Natural killer cell treated with Interleukin-12 subunit alpha and Interleukin-12 subunit beta and Interleukin-15 and Interleukin-18, amount 100 ng/mL, for 72 hours (primary cell): Measurements from ENCODE around the gene BRPF1. TPM values are rescaled to one million over a fixed set of nuclear protein-coding genes. Genes with fewer than 3 reads are reported as not detected.

Experiments used
- ATAC-seq, 2 donors: fragments of 150-1000 bp; cut with Tn5 transposase in 1 of 2; sonication (Bioruptor Pico), chemical (Tn5 transposase) in 1 of 2; 2 replicates each; pipeline ENCODE4 v1.10.0; 2021
- DNase-seq: peaks from one replicate; pipeline ENCODE4 v3.0.0; 2022; ENCODE audit warnings: low spot score
- H3K27ac Mint-ChIP-seq, 2 donors: 1 replicate in 1 of 2; 2 replicates in 1 of 2; pipeline ENCODE4 v1.8.0; 2022; ENCODE audit warnings: mixed read lengths in 2 of 2, mild to moderate bottlenecking in 1 of 2, moderate library complexity in 1 of 2
- H3K27me3 Mint-ChIP-seq, 2 donors: 1 replicate in 1 of 2; 2 replicates in 1 of 2; pipeline ENCODE4 v1.8.0; 2022; ENCODE audit warnings: mixed read lengths in 2 of 2
- H3K36me3 Mint-ChIP-seq: one replicate; pipeline ENCODE4 v1.8.0; 2022; ENCODE audit warnings: mixed read lengths
- H3K4me1 Mint-ChIP-seq, 2 donors: 1 replicate in 1 of 2; 2 replicates in 1 of 2; pipeline ENCODE4 v1.8.0; 2022; ENCODE audit warnings: low read depth in 2 of 2, mixed read lengths in 2 of 2, mild to moderate bottlenecking in 1 of 2
- H3K4me3 Mint-ChIP-seq: one replicate; pipeline ENCODE4 v1.8.0; 2022; ENCODE audit warnings: mixed read lengths
- H3K9me3 Mint-ChIP-seq: 2 replicates; pipeline ENCODE4 v1.8.0; 2022; ENCODE audit warnings: mixed read lengths
- total RNA-seq, 2 donors: library from RNA; stranded (reverse); gene quantifications; one replicate each; pipeline ENCODE4 v1.2.3, GENCODE V29; 2022

BRPF1 gene
- total RNA-seq, 2 donors from 2014 or later, result 51.9 to 62.3 TPM

DNA sequence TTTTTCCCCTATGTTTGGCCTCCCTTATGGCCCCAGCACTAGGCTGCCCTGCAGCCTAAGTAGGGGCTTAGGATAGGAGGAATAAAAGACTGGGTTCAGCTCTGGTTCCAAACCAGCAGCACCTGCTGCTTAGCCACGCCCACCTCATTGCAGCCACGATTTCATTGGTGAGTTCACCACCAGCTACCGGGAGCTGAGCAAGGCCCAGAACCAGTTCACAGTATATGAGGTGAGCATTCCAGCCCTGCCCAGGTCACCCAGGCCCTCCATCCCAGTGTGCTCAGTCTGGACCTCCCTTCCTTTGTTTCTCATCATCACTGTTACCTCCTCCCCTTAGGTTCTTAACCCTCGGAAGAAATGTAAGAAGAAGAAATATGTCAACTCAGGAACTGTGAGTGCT lies 16.4 kb upstream of the BRPF1 start:
- H3K27me3 Mint-ChIP-seq, result peaks cover 0 to 8% of the 10 kb centered on the region in 2 donors
- no peaks in the 10 kb centered on the region for H3K36me3 Mint-ChIP-seq
- DNase-seq (no peak), ATAC-seq (no peak)
- no peak overlapping the region for H3K4me3 Mint-ChIP-seq
- no peaks in the 10 kb centered on the region for H3K9me3 Mint-ChIP-seq
- H3K27ac Mint-ChIP-seq, result no peak overlapping the region
- H3K4me1 Mint-ChIP-seq, result peaks cover 0 to 2% of the 10 kb centered on the region in 2 donors

DNA sequence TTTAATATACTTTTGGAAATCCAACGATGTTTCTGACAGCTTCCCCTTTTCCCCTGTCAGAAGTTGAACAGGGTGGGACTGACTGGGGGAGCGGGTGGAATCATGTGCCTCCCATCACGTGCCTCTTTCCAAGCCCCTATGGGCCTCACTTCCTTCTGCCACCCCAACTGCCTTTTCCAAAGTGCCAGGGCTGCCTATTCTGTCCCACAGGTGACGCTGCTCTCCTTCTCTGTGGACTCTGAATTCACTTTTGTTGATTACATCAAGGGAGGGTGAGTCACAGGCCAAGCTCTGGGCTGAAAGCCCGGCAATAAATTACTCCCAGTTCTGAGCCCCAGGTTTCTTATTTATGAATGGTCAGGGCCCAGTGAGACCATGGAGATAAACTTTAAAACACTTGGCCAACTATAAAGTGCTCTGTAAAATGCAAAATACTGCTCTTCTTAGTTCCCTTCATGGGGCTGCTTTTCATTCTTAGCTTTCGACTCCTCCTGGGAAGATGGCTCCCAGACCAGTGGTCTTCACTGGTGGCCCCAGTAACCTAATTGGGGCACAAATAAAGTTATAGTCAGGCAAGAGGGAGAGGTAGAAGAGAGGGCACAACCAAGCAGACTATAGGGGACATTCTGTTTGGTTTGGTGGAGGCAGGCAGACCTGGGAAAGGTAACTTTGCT lies 15.6 kb upstream of the BRPF1 start:
- Mint-ChIP-seq H3K4me1 (no peaks in the 10 kb centered on the region), H3K9me3 (no peaks in the 10 kb centered on the region), H3K27ac (no peak overlapping the region), H3K27me3 (peaks cover 0 to 8% of the 10 kb centered on the region in 2 donors), H3K4me3 (no peak overlapping the region), H3K36me3 (no peaks in the 10 kb centered on the region)
- ATAC-seq (peak; percentile 80 to 81), DNase-seq (no peak)

DNA sequence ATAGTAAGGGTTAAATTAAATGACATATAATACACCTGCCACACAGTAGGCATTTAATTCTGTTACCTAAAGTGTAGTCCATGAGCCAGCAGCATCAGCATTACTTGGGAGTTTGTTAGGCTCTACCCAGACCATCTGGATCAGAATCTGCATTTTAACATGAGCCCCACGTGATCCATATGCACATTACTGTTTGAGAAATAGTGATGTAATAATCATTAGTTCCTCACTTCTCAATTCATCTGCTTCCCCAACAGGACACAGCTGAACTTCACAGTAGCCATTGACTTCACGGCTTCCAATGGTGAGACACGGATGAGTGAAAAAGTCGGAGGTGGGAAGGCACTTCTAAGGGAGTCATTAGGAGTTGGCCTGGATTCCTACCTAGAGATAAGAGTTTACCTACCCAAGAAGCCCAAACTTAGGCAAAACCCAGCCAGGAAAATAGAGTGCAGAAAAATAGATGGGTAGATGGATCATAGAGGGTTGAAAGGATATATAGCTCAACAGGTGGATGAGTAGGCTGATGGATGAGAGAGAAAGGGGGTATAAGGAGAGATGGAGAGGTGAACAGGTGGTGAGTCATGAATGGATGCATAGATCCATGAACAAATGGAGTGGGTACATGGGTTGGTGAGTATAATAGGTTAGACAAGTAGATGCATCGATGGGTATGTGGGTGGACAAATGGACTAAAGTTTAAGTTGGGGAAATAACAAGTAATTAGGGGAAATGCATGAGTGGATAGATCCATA lies 14.6 kb upstream of the BRPF1 start:
- Mint-ChIP-seq H3K27me3 (peaks cover 0 to 8% of the 10 kb centered on the region in 2 donors), H3K36me3 (no peaks in the 10 kb centered on the region), H3K27ac (no peak overlapping the region), H3K4me1 (no peaks in the 10 kb centered on the region), H3K4me3 (no peak overlapping the region), H3K9me3 (no peaks in the 10 kb centered on the region)
- no peak for ATAC-seq
- DNase-seq, result no peak

GRCh38 chr3:9717563-9717962 lies 14.0 kb upstream of the BRPF1 start:
- Mint-ChIP-seq H3K4me1 (no peaks in the 10 kb centered on the region), H3K27me3 (peaks cover 0 to 8% of the 10 kb centered on the region in 2 donors), H3K4me3 (no peak overlapping the region), H3K36me3 (no peaks in the 10 kb centered on the region), H3K27ac (no peak overlapping the region), H3K9me3 (no peaks in the 10 kb centered on the region)
- ATAC-seq (no peak), DNase-seq (no peak)

GRCh38 chr3:9718118-9718517 lies 13.4 kb upstream of the BRPF1 start:
- H3K36me3 Mint-ChIP-seq, result no peaks in the 10 kb centered on the region
- H3K27me3 Mint-ChIP-seq, result peaks cover 2 to 5% of the 10 kb centered on the region in 2 donors
- ATAC-seq, result no peak
- no peaks in the 10 kb centered on the region for H3K9me3 Mint-ChIP-seq
- no peak overlapping the region for H3K27ac Mint-ChIP-seq
- H3K4me1 Mint-ChIP-seq, result no peaks in the 10 kb centered on the region
- no peak overlapping the region for H3K4me3 Mint-ChIP-seq
- no peak for DNase-seq

DNA sequence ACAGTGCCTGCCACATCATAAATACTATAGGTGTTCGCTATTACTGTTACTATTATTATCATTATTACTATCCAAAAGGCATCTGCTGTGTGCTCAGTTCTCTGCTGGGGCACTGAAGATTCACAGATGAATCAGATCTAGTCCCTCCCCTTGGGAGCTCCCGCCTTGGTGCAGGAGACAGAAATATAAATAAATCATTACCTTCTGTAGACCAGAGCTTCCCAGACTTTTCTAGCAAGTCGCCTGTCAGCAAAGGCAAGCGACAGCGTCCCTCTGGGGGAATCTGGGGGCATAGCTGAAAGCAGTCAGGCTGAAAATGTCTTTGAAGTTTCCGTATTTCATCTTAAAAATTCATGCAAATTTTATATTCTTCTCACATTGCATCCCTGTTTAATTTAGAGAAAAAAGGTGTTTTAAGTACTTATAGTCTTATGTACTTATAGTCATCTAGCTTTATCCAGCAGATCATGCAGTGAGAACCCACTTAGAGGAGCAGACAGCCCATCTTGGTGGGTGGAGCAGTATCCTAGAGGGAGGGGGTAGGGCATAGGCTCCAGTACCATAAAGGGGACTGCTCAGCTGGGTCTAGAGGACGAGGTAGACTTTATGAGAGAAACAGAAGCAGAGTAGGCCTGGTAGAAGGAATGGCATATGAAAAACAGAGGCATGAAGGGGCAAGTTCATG lies 10.4 kb upstream of the BRPF1 start:
- no peak for DNase-seq
- Mint-ChIP-seq H3K9me3 (no peaks in the 10 kb centered on the region), H3K27ac (no peak overlapping the region), H3K27me3 (peaks cover 0 to 2% of the 10 kb centered on the region in 2 donors), H3K4me1 (peaks cover 0 to 3% of the 10 kb centered on the region in 2 donors), H3K4me3 (no peak overlapping the region), H3K36me3 (no peaks in the 10 kb centered on the region)
- ATAC-seq, result no peak

DNA sequence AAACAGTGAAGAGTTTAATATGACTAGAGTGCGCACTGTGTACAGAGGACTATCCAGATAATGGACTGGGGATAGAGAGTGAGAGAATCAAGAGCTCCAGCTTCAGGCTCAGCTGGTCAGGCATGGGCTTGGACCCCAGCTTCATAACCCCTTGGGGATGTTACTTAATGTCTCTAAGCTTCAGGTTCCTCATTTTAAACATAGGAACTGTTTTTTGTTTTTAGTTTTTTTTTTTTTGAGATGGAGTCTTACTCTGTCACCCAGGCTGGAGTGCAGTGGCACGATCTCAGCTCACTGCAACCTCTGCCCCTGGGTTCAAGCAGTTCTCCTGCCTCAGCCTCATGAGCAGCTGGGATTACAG lies 9.9 kb upstream of the BRPF1 start:
- ATAC-seq (no peak), DNase-seq (no peak)
- Mint-ChIP-seq H3K4me3 (no peak overlapping the region), H3K36me3 (no peaks in the 10 kb centered on the region), H3K9me3 (no peaks in the 10 kb centered on the region), H3K27me3 (peaks cover 0 to 2% of the 10 kb centered on the region in 2 donors), H3K27ac (no peak overlapping the region), H3K4me1 (peaks cover 2 to 6% of the 10 kb centered on the region in 2 donors)

- no peaks in the 10 kb centered on the region for H3K36me3 Mint-ChIP-seq
These were observed 5.6 kb upstream of the BRPF1 start for GRCh38 chr3:9725775-9726515.

DNA sequence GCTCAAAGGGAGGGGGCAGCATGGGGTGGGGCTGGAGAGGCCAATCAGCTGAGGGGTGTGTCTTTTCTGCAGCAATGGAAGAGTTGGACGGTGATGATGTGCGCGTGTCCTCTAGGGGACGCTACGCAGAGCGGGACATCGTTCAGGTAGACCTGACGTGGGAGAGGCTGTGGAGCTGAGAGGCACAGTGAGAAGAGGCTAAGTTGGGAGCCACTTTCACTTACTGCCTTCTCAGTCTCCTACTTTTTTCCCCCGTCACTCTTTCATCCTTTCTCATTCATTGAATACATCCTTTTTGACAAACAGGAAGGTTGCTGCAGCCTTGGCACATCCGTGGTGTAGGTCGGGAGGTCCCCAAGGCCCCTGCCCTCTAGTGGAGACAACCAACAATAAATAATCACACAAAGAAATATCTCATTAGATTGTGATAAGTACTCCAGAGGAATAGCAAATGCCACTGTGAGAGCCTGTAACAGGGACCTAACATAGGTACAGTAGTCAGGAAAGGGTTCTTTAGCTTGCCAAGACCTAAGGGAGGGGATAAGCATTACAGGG lies 4.4 kb upstream of the BRPF1 start:
- peaks cover 0 to 2% of the 10 kb centered on the region in 2 donors for H3K27me3 Mint-ChIP-seq
- H3K36me3 Mint-ChIP-seq, result no peaks in the 10 kb centered on the region
- no peak for ATAC-seq
- H3K4me1 Mint-ChIP-seq, result peaks cover 24 to 25% of the 10 kb centered on the region in 2 donors
- peak overlapping the region; percentile 62 for H3K4me3 Mint-ChIP-seq
- no peak for DNase-seq
- H3K9me3 Mint-ChIP-seq, result no peaks in the 10 kb centered on the region
- peak overlapping the region; percentile 13 to 22 for H3K27ac Mint-ChIP-seq

More at GRCh38 chr3:9725775-9726515, 5.6 kb upstream of the BRPF1 start:
- DNase-seq, result no peak
- H3K27ac Mint-ChIP-seq, result no peak overlapping the region
- no peaks in the 10 kb centered on the region for H3K9me3 Mint-ChIP-seq
- peaks cover 22 to 23% of the 10 kb centered on the region in 2 donors for H3K4me1 Mint-ChIP-seq
- ATAC-seq, result no peak
- H3K27me3 Mint-ChIP-seq, result peaks cover 0 to 2% of the 10 kb centered on the region in 2 donors
- no peak overlapping the region for H3K4me3 Mint-ChIP-seq

GRCh38 chr3:9727743-9728142 lies 3.8 kb upstream of the BRPF1 start:
- DNase-seq, result no peak

DNA sequence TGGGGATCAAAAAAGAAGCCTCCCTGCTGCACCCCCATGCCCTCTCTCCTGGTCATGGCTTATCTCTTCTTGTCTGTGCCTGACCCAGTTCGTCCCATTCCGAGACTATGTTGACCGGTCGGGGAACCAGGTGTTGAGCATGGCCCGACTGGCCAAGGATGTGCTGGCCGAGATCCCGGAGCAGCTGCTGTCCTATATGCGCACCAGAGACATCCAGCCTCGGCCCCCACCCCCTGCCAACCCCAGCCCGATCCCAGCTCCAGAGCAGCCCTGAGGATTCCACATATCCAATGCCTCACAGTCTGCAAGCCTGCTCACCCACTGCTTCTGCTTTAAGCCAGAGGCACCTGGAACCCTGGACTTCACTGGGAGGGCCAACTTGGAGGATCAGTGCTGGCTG lies 2.1 kb upstream of the BRPF1 start:
- no peak overlapping the region for H3K27ac Mint-ChIP-seq
- peak overlapping the region; percentile 17 for H3K4me3 Mint-ChIP-seq

More at GRCh38 chr3:9727743-9728142, 3.8 kb upstream of the BRPF1 start:
- ATAC-seq, result no peak
- H3K27ac Mint-ChIP-seq, result peak overlapping the region; percentile 13 to 22
- no peaks in the 10 kb centered on the region for H3K9me3 Mint-ChIP-seq
- no peaks in the 10 kb centered on the region for H3K36me3 Mint-ChIP-seq
- H3K4me3 Mint-ChIP-seq, result peak overlapping the region; percentile 62
- peaks cover 29 to 30% of the 10 kb centered on the region in 2 donors for H3K4me1 Mint-ChIP-seq
- peaks cover 0 to 1% of the 10 kb centered on the region in 2 donors for H3K27me3 Mint-ChIP-seq

GRCh38 chr3:9730657-9731205 lies 804 bp upstream of the BRPF1 start:
- Mint-ChIP-seq H3K9me3 (no peaks in the 10 kb centered on the region), H3K4me3 (peak overlapping the region; percentile 97), H3K36me3 (no peaks in the 10 kb centered on the region), H3K4me1 (peaks cover 50 to 52% of the 10 kb centered on the region in 2 donors), H3K27me3 (no peaks in the 10 kb centered on the region), H3K27ac (peak overlapping the region; percentile 81 to 85)
- peak; percentile 50 to 70 for ATAC-seq
- DNase-seq, result peak; percentile 68

More for the DNA sequence above, 2.1 kb upstream of the BRPF1 start:
- H3K4me1 Mint-ChIP-seq, result peaks cover 44 to 45% of the 10 kb centered on the region in 2 donors
- DNase-seq (no peak), ATAC-seq (no peak)
- H3K27me3 Mint-ChIP-seq, result no peaks in the 10 kb centered on the region
- no peaks in the 10 kb centered on the region for H3K36me3 Mint-ChIP-seq
- H3K9me3 Mint-ChIP-seq, result no peaks in the 10 kb centered on the region
